Superior temporal gyrus (tissue), 1 donor: Measurements from ENCODE around the gene PCDHB16.
"Not testable (repeated sequence)": the region's sequence is repeated elsewhere in the genome, so short reads cannot be mapped to it uniquely, and the experiment has no call there.

Experiments
- DNase-seq: peaks from one replicate; pipeline ENCODE4 v3.0.0-alpha.2; 2016; ENCODE audit errors: extremely low spot score

The PCDHB16 gene

GRCh38 chr5:141182248-141182647 lies at the start of gene PCDHB16:
Gene PCDHB16 (plus strand): TSS chr5:141182387. CDS start chr5:141182560, 173 bp downstream.
- peak; percentile 64 for DNase-seq

- peak; percentile 70 for DNase-seq
Observed at GRCh38 chr5:141135030-141135717, 47.0 kb upstream of the PCDHB16 start, which contains the start of gene PCDHB5. Gene PCDHB5 (plus strand): TSS chr5:141135206. CDS start chr5:141135435, 229 bp downstream.

GRCh38 chr5:141135718-141136266 lies 46.4 kb upstream of the PCDHB16 start:
- no peak for DNase-seq

- DNase-seq: not testable (repeated sequence)
Observed at GRCh38 chr5:141137346-141137745, 44.8 kb upstream of the PCDHB16 start.

- peak; percentile 15 for DNase-seq
Observed at GRCh38 chr5:141149812-141150211, 32.4 kb upstream of the PCDHB16 start, which contains the start of gene PCDHB6. Gene PCDHB6 (plus strand): TSS chr5:141150057. CDS start chr5:141150258, 201 bp downstream.

- DNase-seq: no peak
Observed at GRCh38 chr5:141150224-141150992, 31.8 kb upstream of the PCDHB16 start.

GRCh38 chr5:141150993-141151325 lies 31.2 kb upstream of the PCDHB16 start:
- DNase-seq: no peak

- DNase-seq: not testable (repeated sequence)
Observed at GRCh38 chr5:141151632-141152031, 30.6 kb upstream of the PCDHB16 start.

- DNase-seq: not testable (repeated sequence)
Observed at GRCh38 chr5:141152096-141152495, 30.1 kb upstream of the PCDHB16 start.

- no peak for DNase-seq
Observed at GRCh38 chr5:141155540-141156374, 26.4 kb upstream of the PCDHB16 start.

GRCh38 chr5:141157356-141157755 lies 24.8 kb upstream of the PCDHB16 start:
- not testable (repeated sequence) for DNase-seq

GRCh38 chr5:141157901-141158300 lies 24.3 kb upstream of the PCDHB16 start:
- DNase-seq: not testable (repeated sequence)

- DNase-seq: peak; percentile 67
Observed at GRCh38 chr5:141172381-141173204, 9.6 kb upstream of the PCDHB16 start, which contains the start of gene PCDHB7. Gene PCDHB7 (plus strand): TSS chr5:141172644. CDS start chr5:141172836, 192 bp downstream.

GRCh38 chr5:141174291-141175104 lies 7.7 kb upstream of the PCDHB16 start:
- not testable (repeated sequence) for DNase-seq

- no peak for DNase-seq
Observed at GRCh38 chr5:141175933-141176332, 6.3 kb upstream of the PCDHB16 start.

- not testable (repeated sequence) for DNase-seq
Observed at GRCh38 chr5:141177577-141178191, 4.5 kb upstream of the PCDHB16 start, which contains the start of gene PCDHB8. Gene PCDHB8 (plus strand): TSS chr5:141177790. CDS start chr5:141178035, 245 bp downstream.

- DNase-seq: not testable (repeated sequence)
Observed at GRCh38 chr5:141179371-141179770, 2.8 kb upstream of the PCDHB16 start.

- not testable (repeated sequence) for DNase-seq
Observed at GRCh38 chr5:141179876-141180275, 2.3 kb upstream of the PCDHB16 start.

GRCh38 chr5:141180313-141180712 lies 1.9 kb upstream of the PCDHB16 start:
- no peak for DNase-seq
